Left lobe of liver (tissue), 2 donors: ENCODE data around the gene BRD4. TPM values are rescaled to one million over a fixed set of nuclear protein-coding genes. Genes with fewer than 3 reads are reported as not detected.

Experiments used
- ATAC-seq: fragments of 200-7000 bp; cut with Tn5 transposase; one replicate; pipeline ENCODE4 v1.9.1; 2020; ENCODE audit warnings: mild to moderate bottlenecking, moderate library complexity
- DNase-seq: peaks from one replicate; pipeline ENCODE4 v3.0.0-alpha.2; 2020; ENCODE audit warnings: low spot score
- total RNA-seq: library from RNA; stranded (reverse); gene quantifications from one replicate; pipeline ENCODE4 v1.2.1, GENCODE V29; 2021
- donor health status: DM: no; HTN: no; CAD: no; lungs with moderate emphysema.
- donor health status: DM: no; HTN: yes; CAD: no.

The BRD4 gene
- total RNA-seq, 1 donor from 2014 or later = 46.1 TPM

GRCh38 chr19:15274477-15274876, 57.9 kb downstream of the BRD4 start:
- DNase-seq = no peak
- ATAC-seq = no peak

- DNase-seq (no peak), ATAC-seq (no peak)
Observed at GRCh38 chr19:15269806-15270205, 62.5 kb downstream of the BRD4 start.

- DNase-seq (no peak), ATAC-seq (peak; percentile 5)
Observed at GRCh38 chr19:15268928-15269253, 63.4 kb downstream of the BRD4 start.

GRCh38 chr19:15268192-15268927, 64.0 kb downstream of the BRD4 start:
- no peak for DNase-seq
- peak; percentile 35 for ATAC-seq

- ATAC-seq (no peak), DNase-seq (no peak)
Observed at GRCh38 chr19:15266683-15267082, 65.7 kb downstream of the BRD4 start.

- peak; percentile 67 for ATAC-seq
- peak; percentile 91 for DNase-seq
Observed at GRCh38 chr19:15265850-15266248, 66.5 kb downstream of the BRD4 start.

- ATAC-seq (no peak), DNase-seq (no peak)
Observed at GRCh38 chr19:15265214-15265849, 67.0 kb downstream of the BRD4 start.

GRCh38 chr19:15264933-15265206, 67.5 kb downstream of the BRD4 start:
- ATAC-seq = no peak

GRCh38 chr19:15264061-15264932, 68.0 kb downstream of the BRD4 start:
- DNase-seq (peak; percentile 73), ATAC-seq (peak; percentile 51)

More at GRCh38 chr19:15264933-15265206, 67.5 kb downstream of the BRD4 start:
- DNase-seq = no peak

- ATAC-seq (no peak), DNase-seq (no peak)
Observed at GRCh38 chr19:15263361-15263985, 68.9 kb downstream of the BRD4 start.

- DNase-seq (no peak), ATAC-seq (no peak)
Observed at GRCh38 chr19:15262011-15262410, 70.3 kb downstream of the BRD4 start.

- no peak for ATAC-seq
- no peak for DNase-seq
Observed at GRCh38 chr19:15260939-15261338, 71.4 kb downstream of the BRD4 start.

GRCh38 chr19:15259907-15260306, 72.4 kb downstream of the BRD4 start:
- DNase-seq (no peak), ATAC-seq (no peak)

GRCh38 chr19:15257782-15258181, 74.6 kb downstream of the BRD4 start:
- no peak for DNase-seq
- no peak for ATAC-seq

- DNase-seq = no peak
- ATAC-seq = no peak
Observed at GRCh38 chr19:15256708-15257331, 75.5 kb downstream of the BRD4 start.

- DNase-seq (no peak), ATAC-seq (no peak)
Observed at GRCh38 chr19:15255359-15255990, 76.9 kb downstream of the BRD4 start.

GRCh38 chr19:15254547-15254946, 77.8 kb downstream of the BRD4 start:
- no peak for ATAC-seq

GRCh38 chr19:15253513-15253912, 78.8 kb downstream of the BRD4 start:
- DNase-seq (no peak), ATAC-seq (no peak)

More at GRCh38 chr19:15254547-15254946, 77.8 kb downstream of the BRD4 start:
- DNase-seq = no peak

GRCh38 chr19:15253061-15253460, 79.3 kb downstream of the BRD4 start:
- ATAC-seq = no peak
- no peak for DNase-seq

- DNase-seq = no peak
- no peak for ATAC-seq
Observed at GRCh38 chr19:15252398-15253018, 79.8 kb downstream of the BRD4 start.
